HepG2 (cell line): Measurements from ENCODE around the gene LDAH. TPM values are rescaled to one million over a fixed set of nuclear protein-coding genes. Genes with fewer than 3 reads are reported as not detected.

Source experiments
- BORCS8-MEF2B ChIP-seq: sonication (generic); formaldehyde crosslinking; IDR thresholded peaks from 2 replicates; pipeline ENCODE4 v1.8.0; 2022; ENCODE audit warnings: mild to moderate bottlenecking, missing genetic modification reagents
- FUBP1 ChIP-seq: sonication (generic); formaldehyde crosslinking; IDR thresholded peaks from 2 replicates; pipeline ENCODE4 v1.5.1; 2020; ENCODE audit warnings: missing genetic modification reagents, mild to moderate bottlenecking, borderline replicate concordance
- GFI1 ChIP-seq: sonication (generic); formaldehyde crosslinking; IDR thresholded peaks from 2 replicates; pipeline ENCODE4 v1.5.0; 2020; ENCODE audit warnings: missing genetic modification reagents, mild to moderate bottlenecking, borderline replicate concordance
- HNF1B ChIP-seq: sonication (generic); formaldehyde crosslinking; IDR thresholded peaks from 2 replicates; pipeline ENCODE4 v1.5.1; 2020; ENCODE audit warnings: mild to moderate bottlenecking, moderate library complexity, missing genetic modification reagents
- SALL2 ChIP-seq: sonication (generic); formaldehyde crosslinking; IDR thresholded peaks from 2 replicates; pipeline ENCODE4 v1.8.1; 2023; ENCODE audit warnings: mild to moderate bottlenecking, missing genetic modification reagents, inconsistent platforms
- THAP8 ChIP-seq: sonication (generic); formaldehyde crosslinking; IDR thresholded peaks from 2 replicates; pipeline ENCODE4 v1.5.1; 2020; ENCODE audit warnings: missing genetic modification reagents, mild to moderate bottlenecking, borderline replicate concordance
- ZBTB40 ChIP-seq, 2 experiments: fragments of 450-650 bp in 1 of 2; sonication (generic) in 1 of 2; formaldehyde crosslinking in 1 of 2; IDR thresholded peaks; 2 replicates each; pipeline versions ENCODE4 v1.6.1 to v1.8.0; 2016 to 2022; ENCODE audit warnings: antibody characterized with exemption in 1 of 2, mild to moderate bottlenecking in 1 of 2, missing genetic modification reagents in 1 of 2
- ZNF512B ChIP-seq: sonication (generic); formaldehyde crosslinking; IDR thresholded peaks from 2 replicates; pipeline ENCODE4 v1.5.1; 2020; ENCODE audit warnings: missing genetic modification reagents, mild to moderate bottlenecking, borderline replicate concordance
- polyA plus RNA-seq, 8 experiments: library from polyadenylated mRNA; depleted of rRNA in 3 of 8; stranded (reverse) in 7 of 8; unstranded in 1 of 8; fragments of >200 nt; fragmentation: Illumina TruSeq in 4 of 8; extraction: Trizol in 4 of 8; gene quantifications; 2 replicates each; pipeline versions ENCODE4 v1.2.1 to v1.2.3, GENCODE V29; 2011 to 2016; ENCODE audit warnings: low read depth in 4 of 8, missing spikeins in 1 of 8, mixed read lengths in 1 of 8; ENCODE audit not compliant: insufficient read depth in 1 of 8
- total RNA-seq, 5 experiments: library from RNA; depleted of rRNA; stranded (reverse); fragments of >200 nt; fragmentation: Illumina TruSeq; extraction: Trizol; gene quantifications; 2 replicates each; pipeline ENCODE4 v1.2.3, GENCODE V29; 2016; ENCODE audit warnings: low read depth in 1 of 5

The LDAH gene
- total and polyA plus RNA-seq, 2 of the 13 experiments (the other 11 are each of a cell fraction or from before 2014, with no cell fraction given): 28.8 to 46.2 TPM

GRCh38 chr2:20822535-20823490 is at the start of gene LDAH (continued):
- peak; percentile 87; the same call in 1 of the 2 replicates for TF ChIP-seq SALL2 (CRISPR knock-in tag)
- TF ChIP-seq HNF1B (CRISPR knock-in tag): peak; percentile 98
- peak; percentile 94; the same call in 1 of the 2 replicates for TF ChIP-seq ZNF512B
- TF ChIP-seq THAP8 (CRISPR knock-in tag): peak; percentile 81; the same call in 1 of the 2 replicates
- TF ChIP-seq BORCS8-MEF2B: peak; percentile 81; the same call in 1 of the 2 replicates
- no peak for TF ChIP-seq FUBP1 (CRISPR knock-in tag)
- peak; percentile 32 for TF ChIP-seq ZBTB40 (IDR thresholded peaks at IDR 0.05)
- peak; percentile 87 for TF ChIP-seq ZBTB40 (CRISPR knock-in tag; IDR thresholded peaks at IDR 0.05)
- TF ChIP-seq GFI1 (CRISPR knock-in tag): peak; percentile 80; the same call in 1 of the 2 replicates
